ENCODE measurements around the gene XXYLT1. TPM values are rescaled to one million over a fixed set of nuclear protein-coding genes. Genes with fewer than 3 reads are reported as not detected.

XXYLT1 gene
- total RNA-seq, 1 experiment from 2014 or later: 30.1 TPM

- DNase-seq (ENCODE audit: low read depth): no peak
Measured at GRCh38 chr3:195034541-195034940, 236.4 kb downstream of the XXYLT1 start.

- DNase-seq (ENCODE audit: low read depth): no peak
Measured at GRCh38 chr3:195034101-195034500, 236.9 kb downstream of the XXYLT1 start.

GRCh38 chr3:195033531-195034091, 237.3 kb downstream of the XXYLT1 start:
- no peak for DNase-seq (ENCODE audit: low read depth)

GRCh38 chr3:195032955-195033354, 238.0 kb downstream of the XXYLT1 start:
- DNase-seq (ENCODE audit: low read depth): no peak

GRCh38 chr3:195032106-195032759, 238.7 kb downstream of the XXYLT1 start:
- DNase-seq (ENCODE audit: low read depth): no peak

GRCh38 chr3:195031574-195032003, 239.4 kb downstream of the XXYLT1 start:
- DNase-seq (ENCODE audit: low read depth): no peak

- DNase-seq (ENCODE audit: low read depth): peak; percentile 90
Measured at GRCh38 chr3:195030791-195031321, 240.1 kb downstream of the XXYLT1 start.

- no peak for DNase-seq (ENCODE audit: low read depth)
Measured at GRCh38 chr3:195028877-195029606, 241.9 kb downstream of the XXYLT1 start.

- DNase-seq (ENCODE audit: low read depth): no peak
Measured at GRCh38 chr3:195025884-195026200, 245.1 kb downstream of the XXYLT1 start.

GRCh38 chr3:195025056-195025883, 245.7 kb downstream of the XXYLT1 start:
- DNase-seq (ENCODE audit: low read depth): no peak

GRCh38 chr3:195023989-195024388, 247.0 kb downstream of the XXYLT1 start:
- DNase-seq (ENCODE audit: low read depth): no peak

- DNase-seq (ENCODE audit: low read depth): no peak
Measured at GRCh38 chr3:195023576-195023975, 247.4 kb downstream of the XXYLT1 start.

- DNase-seq (ENCODE audit: low read depth): no peak
Measured at GRCh38 chr3:195021692-195022091, 249.3 kb downstream of the XXYLT1 start.

- DNase-seq (ENCODE audit: low read depth): no peak
Measured at GRCh38 chr3:195020921-195021320, 250.0 kb downstream of the XXYLT1 start.

- DNase-seq (ENCODE audit: low read depth): no peak
Measured at GRCh38 chr3:195020185-195020584, 250.8 kb downstream of the XXYLT1 start.

- DNase-seq (ENCODE audit: low read depth): no peak
Measured at GRCh38 chr3:195019335-195019734, 251.6 kb downstream of the XXYLT1 start.

Small RNA genes lying within 50 kb of the gene (small RNA-seq; reads per million reads assigned to genes)
- not detected for gene MIR3137
- gene RN7SL36P: not detected
- not detected for gene RNU6-25P

Other genes with a start within 250 kb of the XXYLT1 start
- gene ACAP2, start 171.9 kb upstream of the XXYLT1 start, total RNA-seq (2014; rRNA removed; shearing (Covaris generic)): 36.5 and 47.5 TPM in 2 replicates

Data from HT1080 (cell line).